ENCODE data around the gene NDC1. TPM values are rescaled to one million over a fixed set of nuclear protein-coding genes. Genes with fewer than 3 reads are reported as not detected.

NDC1 gene
- total and polyA plus RNA-seq, 2 of the 4 experiments (the other 2 are of a cell fraction), result 11.8 to 33.9 TPM

- Histone ChIP-seq H4K91ac (ENCODE audit: insufficient read depth, low read depth, low read length) (no peak overlapping the region), H3K14ac (replicated peaks; ENCODE audit: low read depth, low read length) (no peak overlapping the region), H3K9me3 (ENCODE audit: control insufficient read depth, insufficient read depth, low read length) (no peaks in the 10 kb centered on the region), H2AFZ (replicated peaks; ENCODE audit: low read length, poor library complexity) (no peak overlapping the region), H3K4ac (ENCODE audit: low read depth, low read length) (no peak overlapping the region), H2BK15ac (ENCODE audit: low read depth, low read length) (no peak overlapping the region), H3K23ac (ENCODE audit: low read depth, low read length) (no peak overlapping the region), H4K20me1 (ENCODE audit: insufficient read depth, low read length) (no peaks in the 10 kb centered on the region), H2AK5ac (ENCODE audit: low read depth, low read length) (no peak overlapping the region), H3K4me3 (ENCODE audit: insufficient read depth, low read depth, low read length) (no peak overlapping the region), H4K8ac (ENCODE audit: low read depth in 2 of 2, low read length in 2 of 2) (no peak overlapping the region), H4K5ac (ENCODE audit: low read depth, low read length) (no peak overlapping the region), H2AK9ac (replicated peaks; ENCODE audit: low read depth, low read length, poor library complexity) (no peak overlapping the region), H3K56ac (ENCODE audit: extremely low read depth, insufficient read depth, low read length) (no peak overlapping the region), H3K4me1 (ENCODE audit: control insufficient read depth, insufficient read depth, low read length) (peaks cover 6% of the 10 kb centered on the region; the same call in 1 of the 2 replicates), H2BK120ac (ENCODE audit: low read depth, low read length) (no peak overlapping the region), H3K79me1 (ENCODE audit: low read depth in 1 of 2, low read length in 2 of 2) (peaks cover 0 to 5% of the 10 kb centered on the region in 2 experiments; a peak in 1 of 4 replicates), H3K36me3 (ENCODE audit: control insufficient read depth, insufficient read depth, low read length) (no peaks in the 10 kb centered on the region), H3K27ac (ENCODE audit: insufficient read depth, low read length) (no peak overlapping the region), H3K27me3 (ENCODE audit: control insufficient read depth, insufficient read depth, low read length) (no peaks in the 10 kb centered on the region), H3K18ac (ENCODE audit: low read depth, low read length) (no peak overlapping the region), H3K4me2 (ENCODE audit: low read depth, low read length) (no peak overlapping the region), H3K9me1 (ENCODE audit: insufficient read depth, low read length) (no peaks in the 10 kb centered on the region; the same call in 1 of the 2 replicates), H3K9ac (ENCODE audit: low read depth, low read length) (no peak overlapping the region), H2BK20ac (ENCODE audit: low read depth, low read length) (no peak overlapping the region; the same call in 1 of the 2 replicates), H2BK5ac (ENCODE audit: low read depth, low read length, poor library complexity, severe bottlenecking) (no peak overlapping the region)
- 100% methylated on average over 2 of the region's 2 CpGs; no CpG with 5 or more reads in 1 of the 2 experiments for WGBS, 2 experiments (ENCODE audit: extremely low coverage in 2 of 2, insufficient read length in 1 of 2)
- TF ChIP-seq RFX5 (IDR thresholded peaks at IDR 0.05; ENCODE audit: low read depth, low read length) (no peak), CEBPB (IDR thresholded peaks at IDR 0.05; ENCODE audit: low read depth, low read length) (no peak), MAZ (IDR thresholded peaks at IDR 0.05; ENCODE audit: borderline replicate concordance, low read depth, low read length) (no peak), MAFK (IDR thresholded peaks at IDR 0.05; ENCODE audit: low read depth, low read length) (no peak), ELK1 (IDR thresholded peaks at IDR 0.05; ENCODE audit: borderline replicate concordance, low read depth, low read length) (no peak), CHD1 (IDR thresholded peaks at IDR 0.05; ENCODE audit: low read depth, low read length) (no peak)
- no TSS peak for BruUV-seq (replicated peaks)
- dilution Hi-C loops (cut with HindIII; ENCODE audit: low sequenced_read_pairs, unreplicated experiment), result no loop called here
- DNase-seq (no peak), ATAC-seq (ENCODE audit: low read depth) (no peak)
- intact Hi-C loops (cut with micrococcal nuclease), result no loop called here
- ChIA-PET CTCF (no interaction called here), POLR2A (ENCODE audit: unreplicated experiment) (no interaction called here)
- in situ Hi-C loops (cut with MboI; ENCODE audit: low sequenced_read_pairs), result no loop called here
These were observed 74.2 kb downstream of the NDC1 start for GRCh38 chr1:53763911-53764310.

Data from IMR-90 (cell line).